ENCODE measurements around the gene SFXN5. TPM values are rescaled to one million over a fixed set of nuclear protein-coding genes. Genes with fewer than 3 reads are reported as not detected.

SFXN5 gene
- total and polyA plus RNA-seq, 2 of the 4 experiments (the other 2 are of a cell fraction), result 8.6 to 17.0 TPM

DNA sequence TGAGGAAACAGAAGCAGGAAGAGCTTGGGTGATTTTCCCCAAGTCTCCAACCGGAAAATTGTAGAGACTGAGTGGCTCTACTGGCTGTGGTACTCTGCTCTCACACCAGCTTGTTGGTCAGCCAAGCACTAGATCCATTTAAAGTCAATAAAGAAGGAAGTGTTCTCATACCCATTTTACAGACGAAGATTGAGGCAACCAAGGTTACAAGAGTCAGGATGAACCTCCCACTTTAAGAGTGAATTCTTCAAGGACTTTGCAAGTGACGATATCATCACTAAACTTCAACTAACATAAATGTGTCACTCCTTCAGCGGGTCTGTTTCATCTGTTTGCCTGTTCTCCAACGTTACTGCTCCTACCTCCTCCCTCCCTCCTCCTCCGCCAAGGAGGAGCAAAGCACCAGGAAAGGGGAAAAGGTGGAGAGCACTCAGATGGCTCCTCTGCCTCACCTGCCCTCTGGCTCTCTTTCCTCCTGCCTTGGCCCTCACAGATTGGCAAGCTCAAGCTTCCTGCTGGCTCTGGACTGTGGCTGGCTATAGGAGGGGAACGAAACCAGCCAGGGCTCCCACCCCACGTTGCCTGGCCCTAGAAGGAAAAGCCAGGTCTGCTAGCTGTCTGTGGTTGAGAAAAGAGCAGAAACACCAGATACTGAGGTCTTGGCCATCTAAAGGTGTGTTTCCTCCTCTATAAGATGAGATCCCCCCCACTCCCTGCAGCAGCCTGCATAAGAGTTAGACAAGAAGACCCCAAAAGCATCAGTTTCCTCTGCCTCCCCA is 44.9 kb upstream of the SFXN5 start:
- no peak overlapping the region for H4K5ac ChIP-seq (ENCODE audit: low read depth, low read length)
- ChIA-PET CTCF (no interaction called here), POLR2A (ENCODE audit: unreplicated experiment) (no interaction called here)
- H3K18ac ChIP-seq (ENCODE audit: low read depth, low read length), result no peak overlapping the region
- H2BK5ac ChIP-seq (ENCODE audit: low read depth, low read length, poor library complexity, severe bottlenecking), result no peak overlapping the region
- H3K4me2 ChIP-seq (ENCODE audit: low read depth, low read length), result no peak overlapping the region
- H2AK5ac ChIP-seq (ENCODE audit: low read depth, low read length), result peak overlapping the region; percentile 69
- H3K27ac ChIP-seq (ENCODE audit: insufficient read depth, low read length), result no peak overlapping the region
- DNase-seq (no peak), ATAC-seq (ENCODE audit: low read depth) (no peak)
- no CpG with 5 or more reads among the region's 8 CpGs for WGBS, 2 experiments (ENCODE audit: extremely low coverage in 2 of 2, insufficient read length in 1 of 2)
- H3K4me3 ChIP-seq (ENCODE audit: insufficient read depth, low read depth, low read length), result no peak overlapping the region
- intact Hi-C loops (cut with micrococcal nuclease) (no loop called here), in situ Hi-C loops (cut with MboI; ENCODE audit: low sequenced_read_pairs) (no loop called here), dilution Hi-C loops (cut with HindIII; ENCODE audit: low sequenced_read_pairs, unreplicated experiment) (no loop called here)
- no peak overlapping the region for H2BK20ac ChIP-seq (ENCODE audit: low read depth, low read length)
- no peak overlapping the region for H3K4ac ChIP-seq (ENCODE audit: low read depth, low read length)
- peak overlapping the region; percentile 2; the same call in 1 of the 2 replicates for H2BK120ac ChIP-seq (ENCODE audit: low read depth, low read length)
- TF ChIP-seq RAD21 (IDR thresholded peaks at IDR 0.05; ENCODE audit: low read length) (no peak), RCOR1 (IDR thresholded peaks at IDR 0.05; ENCODE audit: insufficient replicate concordance, low read length) (no peak), BHLHE40 (IDR thresholded peaks at IDR 0.05; ENCODE audit: low read depth, low read length) (no peak), POLR2A (IDR thresholded peaks at IDR 0.05; ENCODE audit: low read depth, low read length) (no peak), CHD1 (IDR thresholded peaks at IDR 0.05; ENCODE audit: low read depth, low read length) (no peak), NFE2L2 (IDR thresholded peaks at IDR 0.05; ENCODE audit: low read depth, low read length) (no peak)
- no peaks in the 10 kb centered on the region for H3K36me3 ChIP-seq (ENCODE audit: control insufficient read depth, insufficient read depth, low read length)
- BruUV-seq (replicated peaks), result no TSS peak
- peaks cover 6% of the 10 kb centered on the region; the same call in 1 of the 2 replicates for H4K20me1 ChIP-seq (ENCODE audit: insufficient read depth, low read length)
- no peaks in the 10 kb centered on the region for H3K27me3 ChIP-seq (ENCODE audit: control insufficient read depth, insufficient read depth, low read length)
- H3K9ac ChIP-seq (ENCODE audit: low read depth, low read length), result no peak overlapping the region
- H2BK15ac ChIP-seq (ENCODE audit: low read depth, low read length), result peak overlapping the region; percentile 62; the same call in 1 of the 3 replicates
- no peak overlapping the region for H3K23ac ChIP-seq (ENCODE audit: low read depth, low read length)
- peaks cover 11% of the 10 kb centered on the region for H3K4me1 ChIP-seq (ENCODE audit: control insufficient read depth, insufficient read depth, low read length)
- H4K8ac ChIP-seq (ENCODE audit: low read depth in 2 of 2, low read length in 2 of 2), result no peak overlapping the region
- no peaks in the 10 kb centered on the region for H3K9me3 ChIP-seq (ENCODE audit: control insufficient read depth, insufficient read depth, low read length)
- H4K91ac ChIP-seq (ENCODE audit: insufficient read depth, low read depth, low read length), result peak overlapping the region; percentile 12; the same call in 1 of the 2 replicates
- peaks cover 6% of the 10 kb centered on the region in 2 experiments; a peak in 2 of 4 replicates for H3K79me1 ChIP-seq (ENCODE audit: low read depth in 1 of 2, low read length in 2 of 2)
- H3K9me1 ChIP-seq (ENCODE audit: insufficient read depth, low read length), result peaks cover 15% of the 10 kb centered on the region
- no peak overlapping the region for H2AFZ ChIP-seq (replicated peaks; ENCODE audit: low read length, poor library complexity)
- H3K14ac ChIP-seq (replicated peaks; ENCODE audit: low read depth, low read length), result 0 out of 2 replicates have a peak overlapping the region, but pooled peaks have one; percentile 53
- H2AK9ac ChIP-seq (replicated peaks; ENCODE audit: low read depth, low read length, poor library complexity), result no peak overlapping the region
- H3K56ac ChIP-seq (ENCODE audit: extremely low read depth, insufficient read depth, low read length), result no peak overlapping the region

Data from IMR-90 (cell line).